Tibial artery (tissue), 4 donors: ENCODE results near the gene PMPCA.

Experiments used
- DNase-seq, 2 donors: peaks; one replicate each; pipeline ENCODE4 v3.0.0-alpha.2; 2019
- H3K27ac ChIP-seq, 2 donors: fragments of 200-600 bp; sonication (generic) in 1 of 2; 1 replicate in 1 of 2; 2 replicates in 1 of 2; pipeline ENCODE4 v1.5.1; 2018 to 2019; ENCODE audit warnings: mild to moderate bottlenecking in 1 of 2
- H3K27me3 ChIP-seq, 2 donors: fragments of 200-600 bp; sonication (generic) in 1 of 2; one replicate each; pipeline versions ENCODE4 v1.5.1 to v1.6.0; 2016 to 2019
- H3K36me3 ChIP-seq, 3 donors: fragments of 200-600 bp; sonication (generic) in 2 of 3; one replicate each; pipeline ENCODE4 v1.5.1; 2016 to 2019; ENCODE audit warnings: mild to moderate bottlenecking in 2 of 3
- H3K4me1 ChIP-seq, 4 donors: fragments of 200-600 bp; sonication (generic) in 2 of 4; 1 replicate in 3 of 4; 2 replicates in 1 of 4; pipeline ENCODE4 v1.5.1; 2016 to 2019
- H3K4me3 ChIP-seq, 2 donors: fragments of 200-600 bp; sonication (generic) in 1 of 2; 1 replicate in 1 of 2; 2 replicates in 1 of 2; pipeline ENCODE4 v1.5.1; 2018 to 2019; ENCODE audit warnings: mild to moderate bottlenecking in 2 of 2
- H3K9me3 ChIP-seq, 3 donors: fragments of 200-600 bp; sonication (generic) in 1 of 3; one replicate each; pipeline ENCODE4 v1.5.1; 2016 to 2019
- intact Hi-C: fragments of 100-400 bp; cut with DNase I; formaldehyde crosslinking; loops from one replicate; pipeline ENCODE4 v1.15.0; 2023; ENCODE audit warnings: low total_unique reads
- TF ChIP-seq, protein P1 (sequence below), 2 experiments: fragments of 200-600 bp in 1 of 2; fragments of 450-650 bp in 1 of 2; IDR thresholded peaks; one replicate each; pipeline ENCODE4 v1.5.1; 2017 to 2019; ENCODE audit warnings: antibody characterized with exemption in 2 of 2, mild to moderate bottlenecking in 1 of 2, moderate library complexity in 1 of 2

The PMPCA gene

DNA sequence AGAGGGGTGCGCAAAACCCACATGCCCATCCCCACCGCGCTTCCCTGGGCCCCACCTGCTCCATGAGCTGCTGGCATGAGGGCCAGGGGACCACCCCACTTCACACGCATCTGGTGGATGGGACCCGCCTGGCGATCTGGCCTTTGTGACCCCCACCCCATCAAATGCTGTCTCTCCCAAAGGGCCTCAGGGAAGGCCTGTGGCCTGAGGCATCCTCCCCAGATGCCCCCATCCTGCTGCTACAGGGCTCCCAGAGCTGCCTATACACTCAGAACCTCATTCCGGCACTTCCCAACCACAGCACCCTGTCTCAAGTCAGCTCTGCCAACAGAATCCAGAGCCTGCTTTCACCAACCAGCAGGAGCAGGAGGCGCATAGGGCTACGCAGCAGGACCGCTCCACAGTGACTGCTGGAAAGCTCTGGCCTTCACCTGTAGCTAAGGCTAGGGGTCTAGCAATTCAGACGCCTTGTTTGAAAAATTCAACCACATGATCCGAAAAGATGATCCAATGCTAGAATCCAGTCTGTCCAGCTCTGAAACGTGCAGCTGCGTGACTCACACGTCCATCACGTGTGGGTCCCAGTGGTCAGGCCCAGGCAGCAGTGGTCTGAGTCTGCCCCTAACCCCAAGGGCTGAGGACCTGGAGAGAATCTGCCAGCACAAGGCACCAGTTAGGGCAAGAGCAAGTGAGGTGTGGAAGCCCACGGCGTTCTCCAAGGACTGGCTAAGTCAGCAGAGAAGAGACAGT, 9.1 kb upstream of the PMPCA start:
- Histone ChIP-seq H3K4me3 (no peak overlapping the region), H3K4me1 (peaks cover 0 to 26% (median 20%) of the 10 kb centered on the region in 4 donors), H3K36me3 (peaks cover 20 to 63% (median 42%) of the 10 kb centered on the region in 3 donors), H3K9me3 (no peaks in the 10 kb centered on the region), H3K27me3 (no peaks in the 10 kb centered on the region), H3K27ac (no peak overlapping the region)
- DNase-seq = no peak
- intact Hi-C loops = no loop called here
- TF ChIP-seq, protein P1, sequence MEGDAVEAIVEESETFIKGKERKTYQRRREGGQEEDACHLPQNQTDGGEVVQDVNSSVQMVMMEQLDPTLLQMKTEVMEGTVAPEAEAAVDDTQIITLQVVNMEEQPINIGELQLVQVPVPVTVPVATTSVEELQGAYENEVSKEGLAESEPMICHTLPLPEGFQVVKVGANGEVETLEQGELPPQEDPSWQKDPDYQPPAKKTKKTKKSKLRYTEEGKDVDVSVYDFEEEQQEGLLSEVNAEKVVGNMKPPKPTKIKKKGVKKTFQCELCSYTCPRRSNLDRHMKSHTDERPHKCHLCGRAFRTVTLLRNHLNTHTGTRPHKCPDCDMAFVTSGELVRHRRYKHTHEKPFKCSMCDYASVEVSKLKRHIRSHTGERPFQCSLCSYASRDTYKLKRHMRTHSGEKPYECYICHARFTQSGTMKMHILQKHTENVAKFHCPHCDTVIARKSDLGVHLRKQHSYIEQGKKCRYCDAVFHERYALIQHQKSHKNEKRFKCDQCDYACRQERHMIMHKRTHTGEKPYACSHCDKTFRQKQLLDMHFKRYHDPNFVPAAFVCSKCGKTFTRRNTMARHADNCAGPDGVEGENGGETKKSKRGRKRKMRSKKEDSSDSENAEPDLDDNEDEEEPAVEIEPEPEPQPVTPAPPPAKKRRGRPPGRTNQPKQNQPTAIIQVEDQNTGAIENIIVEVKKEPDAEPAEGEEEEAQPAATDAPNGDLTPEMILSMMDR (IDR thresholded peaks at IDR 0.05) = no peak

DNA sequence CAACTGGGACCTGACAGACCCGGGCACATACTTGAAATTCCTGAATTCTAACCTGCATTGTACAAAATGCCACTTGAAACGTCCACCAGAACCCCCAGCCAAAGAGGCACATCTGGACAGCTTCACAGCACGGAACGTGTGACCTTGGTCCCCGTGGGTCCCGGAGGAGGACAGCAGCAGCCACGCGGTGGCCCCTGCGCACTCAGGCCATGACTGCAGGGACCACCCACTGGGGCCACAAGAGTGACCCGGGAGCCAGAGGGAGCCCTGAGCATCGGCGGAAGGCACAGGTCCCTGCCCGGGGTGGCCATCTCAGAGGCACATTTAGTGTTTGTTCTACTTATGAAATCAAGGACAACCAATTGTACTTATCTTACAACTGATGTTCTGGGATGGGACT, 8.4 kb upstream of the PMPCA start:
- H3K27ac ChIP-seq = no peak overlapping the region
- peaks cover 18 to 63% (median 39%) of the 10 kb centered on the region in 3 donors for H3K36me3 ChIP-seq
- TF ChIP-seq, protein P1 (IDR thresholded peaks at IDR 0.05) = no peak
- H3K9me3 ChIP-seq = no peaks in the 10 kb centered on the region
- intact Hi-C loops = no loop called here
- H3K27me3 ChIP-seq = no peaks in the 10 kb centered on the region
- DNase-seq = no peak
- no peak overlapping the region for H3K4me3 ChIP-seq
- H3K4me1 ChIP-seq = peaks cover 0 to 26% (median 20%) of the 10 kb centered on the region in 4 donors

DNA sequence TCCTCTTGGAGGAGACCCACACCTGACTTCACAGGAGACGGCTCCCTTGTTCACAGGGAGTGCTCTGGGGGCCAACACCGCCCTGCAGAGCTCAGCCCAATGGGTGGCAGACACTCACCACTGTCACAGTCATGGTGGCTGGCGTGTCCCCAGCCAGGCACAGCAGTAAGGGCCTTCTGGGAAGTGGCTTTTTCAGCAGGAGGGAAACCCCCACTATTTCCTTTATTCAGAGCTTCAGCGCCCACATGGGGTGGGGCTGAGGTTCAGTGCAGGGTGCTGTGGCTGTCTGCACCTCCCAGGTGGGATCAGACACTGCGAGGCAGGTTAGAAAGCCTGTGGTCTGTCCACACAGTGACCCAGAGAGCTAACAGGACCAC, 6.9 kb upstream of the PMPCA start:
- TF ChIP-seq, protein P1 (IDR thresholded peaks at IDR 0.05) = no peak
- Histone ChIP-seq H3K4me3 (no peak overlapping the region), H3K27ac (no peak overlapping the region), H3K36me3 (peaks cover 19 to 60% (median 44%) of the 10 kb centered on the region in 3 donors), H3K9me3 (no peaks in the 10 kb centered on the region), H3K4me1 (peaks cover 0 to 18% (median 17%) of the 10 kb centered on the region in 4 donors), H3K27me3 (no peaks in the 10 kb centered on the region)
- no peak for DNase-seq
- intact Hi-C loops = no loop called here

DNA sequence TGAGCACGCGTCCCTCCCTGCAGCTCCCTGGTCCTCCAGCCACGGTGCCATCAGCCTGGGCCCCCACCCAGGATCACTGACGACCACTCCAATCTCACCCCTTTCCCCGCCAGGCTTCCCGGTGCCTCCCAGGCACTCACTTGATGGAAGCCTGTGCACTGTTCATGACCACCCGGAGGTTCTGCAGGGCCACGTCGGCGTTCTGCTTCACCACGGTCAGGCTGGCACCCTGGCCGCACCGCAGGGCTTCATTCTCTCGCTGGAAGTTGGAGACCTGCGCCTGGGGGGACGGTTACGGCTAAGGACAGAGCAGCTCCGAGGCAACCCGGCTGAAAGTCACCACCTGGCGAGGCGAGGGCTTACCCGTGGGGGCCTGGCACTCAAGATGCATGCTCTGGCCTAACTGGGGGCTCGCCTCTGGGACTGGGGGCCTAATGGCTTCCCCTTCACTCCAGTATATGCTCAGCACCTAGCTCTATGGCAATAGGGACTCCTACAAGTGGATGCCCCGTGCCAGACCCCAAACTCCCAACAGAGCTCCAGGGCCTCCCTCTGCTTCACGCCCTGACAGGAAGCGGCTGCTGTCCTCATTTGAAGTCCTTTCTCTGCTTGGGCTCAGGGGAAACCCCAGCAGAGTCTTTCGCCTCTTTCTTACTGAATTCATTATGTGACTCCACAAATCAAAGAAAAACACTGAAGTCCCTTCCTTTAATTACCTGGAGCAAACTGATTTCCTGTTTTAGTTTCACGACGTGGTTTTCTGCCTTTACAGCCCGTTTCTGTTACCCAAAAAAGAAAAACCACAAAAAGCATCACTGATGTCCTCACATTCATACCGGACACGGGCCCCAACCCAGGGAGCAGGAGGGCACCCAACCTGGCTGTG, 6.3 kb upstream of the PMPCA start:
- peaks cover 19 to 60% (median 44%) of the 10 kb centered on the region in 3 donors for H3K36me3 ChIP-seq
- TF ChIP-seq, protein P1 (IDR thresholded peaks at IDR 0.05) = no peak
- peaks cover 0 to 15% (median 13%) of the 10 kb centered on the region in 4 donors for H3K4me1 ChIP-seq
- intact Hi-C loops = no loop called here
- no peaks in the 10 kb centered on the region for H3K9me3 ChIP-seq
- DNase-seq = no peak
- H3K27me3 ChIP-seq = no peaks in the 10 kb centered on the region
- no peak overlapping the region for H3K4me3 ChIP-seq
- H3K27ac ChIP-seq = no peak overlapping the region

DNA sequence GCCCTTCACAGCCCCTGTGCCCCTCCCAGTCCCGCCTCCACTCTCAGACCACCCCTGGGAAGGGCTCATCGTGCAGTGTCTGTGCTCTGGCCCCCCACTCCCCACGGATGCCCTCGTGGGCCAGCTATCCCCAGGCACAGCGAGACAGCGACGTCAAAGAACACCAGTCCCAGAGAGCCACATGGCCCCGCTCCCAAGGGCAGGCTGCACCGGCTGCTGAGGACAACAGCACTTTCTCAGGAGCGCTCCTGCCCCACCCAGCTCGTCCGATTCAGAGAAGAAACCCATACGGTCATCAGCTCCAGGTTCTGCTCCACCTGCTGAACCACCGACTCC, 5.7 kb upstream of the PMPCA start:
- Histone ChIP-seq H3K9me3 (no peaks in the 10 kb centered on the region), H3K27ac (no peak overlapping the region), H3K36me3 (peaks cover 19 to 60% (median 44%) of the 10 kb centered on the region in 3 donors), H3K27me3 (no peaks in the 10 kb centered on the region), H3K4me3 (no peak overlapping the region), H3K4me1 (peaks cover 0 to 16% (median 15%) of the 10 kb centered on the region in 4 donors)
- DNase-seq = no peak
- intact Hi-C loops = no loop called here
- TF ChIP-seq, protein P1 (IDR thresholded peaks at IDR 0.05) = no peak
